Measurements from ENCODE around the gene ZNF616. TPM values are rescaled to one million over a fixed set of nuclear protein-coding genes. Genes with fewer than 3 reads are reported as not detected.

Gene ZNF616
- polyA plus RNA-seq, 1 of the 3 experiments (the other 2 are of a cell fraction): 1.5 TPM

GRCh38 chr19:52065399-52065798, 74.3 kb downstream of the ZNF616 start (continued):
- TF ChIP-seq ZBTB33 (IDR thresholded peaks at IDR 0.05; ENCODE audit: borderline replicate concordance, low read depth) (no peak), RCOR1 (IDR thresholded peaks at IDR 0.05; ENCODE audit: low read length) (no peak), NRF1 (IDR thresholded peaks at IDR 0.05; ENCODE audit: low read depth, low read length) (no peak), CHD2 (IDR thresholded peaks at IDR 0.05; ENCODE audit: low read length, partially characterized antibody) (no peak), FOXJ3 (CRISPR knock-in tag; IDR thresholded peaks at IDR 0.05) (no peak)

Small RNA genes lying within 50 kb of the gene (small RNA-seq; reads per million reads assigned to genes)
- 0 to 8.8 (median 1.4) reads per million in 7 experiments for gene RPL37P23

Other genes starting within 250 kb of the ZNF616 start
- 1.5 and 2.7 TPM in 2 replicates for gene ZNF649, start 234.9 kb downstream of the ZNF616 start, polyA plus RNA-seq (2012; rRNA removed)
- gene ZNF613, start 212.5 kb downstream of the ZNF616 start, polyA plus RNA-seq (2012; rRNA removed): 2.2 and 3.1 TPM in 2 replicates
- 3.4 and 4.1 TPM in 2 replicates for gene ZNF350, start 153.1 kb downstream of the ZNF616 start, polyA plus RNA-seq (2012; rRNA removed)
- gene ZNF615, start 131.7 kb downstream of the ZNF616 start, polyA plus RNA-seq (2012; rRNA removed): 1.6 and 3.0 TPM in 2 replicates
- 2.8 and 3.6 TPM in 2 replicates for gene ZNF614, start 111.6 kb downstream of the ZNF616 start, polyA plus RNA-seq (2012; rRNA removed)
- gene ZNF432, start 91.1 kb downstream of the ZNF616 start, polyA plus RNA-seq (2012; rRNA removed): 2.9 and 3.9 TPM in 2 replicates
- gene ZNF841, start 44.2 kb downstream of the ZNF616 start, polyA plus RNA-seq (2012; rRNA removed): 3.8 and 5.1 TPM in 2 replicates
- gene ZNF836, start 31.7 kb upstream of the ZNF616 start, polyA plus RNA-seq (2012; rRNA removed): 1.6 and 2.3 TPM in 2 replicates
- gene PPP2R1A, start 50.1 kb upstream of the ZNF616 start, polyA plus RNA-seq (2012; rRNA removed): 162 and 163 TPM in 2 replicates
- 3.9 and 5.4 TPM in 2 replicates for gene ZNF766, start 129.6 kb upstream of the ZNF616 start, polyA plus RNA-seq (2012; rRNA removed)
- 10.9 and 13.4 TPM in 2 replicates for gene ZNF480, start 157.2 kb upstream of the ZNF616 start, polyA plus RNA-seq (2012; rRNA removed)
- 1.9 and 2.9 TPM in 2 replicates for gene ZNF610, start 196.3 kb upstream of the ZNF616 start, polyA plus RNA-seq (2012; rRNA removed)
- gene ZNF880, start 230.0 kb upstream of the ZNF616 start, polyA plus RNA-seq (2012; rRNA removed): 22.6 and 27.8 TPM in 2 replicates

Measured in SK-N-SH (cell line).